GM12865 (cell line): Measurements from ENCODE around the gene RNF19B.

ENCODE experiments used
- DNase-seq: peaks from one replicate; pipeline ENCODE4 v3.0.0; 2010; ENCODE audit warnings: low read depth
- H3K4me3 ChIP-seq: 2 replicates; pipeline ENCODE4 v1.5.1; 2011; ENCODE audit warnings: mild to moderate bottlenecking, low read depth, low read length, control low read depth
- TF ChIP-seq, protein P1 (sequence below): IDR thresholded peaks from 2 replicates; pipeline ENCODE4 v1.5.1; 2011; ENCODE audit warnings: low read length, control low read depth, low read depth, inconsistent platforms; ENCODE audit not compliant: insufficient read depth; ENCODE audit errors: missing control alignments

RNF19B gene, protein sequence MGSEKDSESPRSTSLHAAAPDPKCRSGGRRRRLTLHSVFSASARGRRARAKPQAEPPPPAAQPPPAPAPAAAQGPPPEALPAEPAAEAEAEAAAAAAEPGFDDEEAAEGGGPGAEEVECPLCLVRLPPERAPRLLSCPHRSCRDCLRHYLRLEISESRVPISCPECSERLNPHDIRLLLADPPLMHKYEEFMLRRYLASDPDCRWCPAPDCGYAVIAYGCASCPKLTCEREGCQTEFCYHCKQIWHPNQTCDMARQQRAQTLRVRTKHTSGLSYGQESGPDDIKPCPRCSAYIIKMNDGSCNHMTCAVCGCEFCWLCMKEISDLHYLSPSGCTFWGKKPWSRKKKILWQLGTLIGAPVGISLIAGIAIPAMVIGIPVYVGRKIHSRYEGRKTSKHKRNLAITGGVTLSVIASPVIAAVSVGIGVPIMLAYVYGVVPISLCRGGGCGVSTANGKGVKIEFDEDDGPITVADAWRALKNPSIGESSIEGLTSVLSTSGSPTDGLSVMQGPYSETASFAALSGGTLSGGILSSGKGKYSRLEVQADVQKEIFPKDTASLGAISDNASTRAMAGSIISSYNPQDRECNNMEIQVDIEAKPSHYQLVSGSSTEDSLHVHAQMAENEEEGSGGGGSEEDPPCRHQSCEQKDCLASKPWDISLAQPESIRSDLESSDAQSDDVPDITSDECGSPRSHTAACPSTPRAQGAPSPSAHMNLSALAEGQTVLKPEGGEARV

DNA sequence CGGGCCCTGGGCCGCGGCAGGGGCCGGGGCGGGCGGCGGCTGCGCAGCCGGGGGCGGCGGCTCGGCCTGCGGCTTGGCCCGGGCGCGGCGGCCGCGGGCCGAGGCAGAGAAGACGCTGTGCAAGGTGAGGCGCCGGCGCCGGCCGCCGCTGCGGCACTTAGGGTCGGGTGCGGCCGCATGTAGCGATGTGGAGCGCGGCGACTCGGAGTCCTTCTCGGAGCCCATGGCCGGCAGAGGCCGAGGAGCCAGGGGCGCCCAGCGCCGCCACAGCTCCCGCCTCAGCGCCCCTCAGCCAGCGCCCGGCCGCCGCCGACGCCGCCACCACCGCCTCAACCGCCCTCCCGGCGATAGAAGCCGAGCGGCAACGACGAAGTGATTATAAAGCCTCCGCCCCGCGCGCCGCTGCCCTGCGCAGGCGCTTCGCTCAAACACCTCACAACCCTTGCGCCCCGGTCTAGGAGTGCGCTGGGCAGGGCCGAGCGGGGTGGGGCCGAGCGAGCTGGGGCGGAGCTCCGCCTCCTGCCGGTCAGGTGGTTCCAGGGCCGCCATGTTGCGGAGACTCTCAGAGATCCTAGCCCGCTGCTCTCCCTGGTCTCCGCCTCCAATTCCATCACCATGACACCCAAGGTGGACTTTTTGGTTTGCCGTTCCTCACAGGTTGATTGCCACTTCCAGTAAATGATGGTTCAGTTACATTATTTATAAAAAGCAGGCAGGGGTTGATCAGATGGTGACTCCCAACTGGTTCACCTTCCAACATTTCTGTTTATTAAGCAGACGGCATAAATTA is at the start of gene RNF19B:
RNF19B (minus strand) TSS at position 349 of the 790 bp plus-strand sequence; CDS start at position 225, 124 bp downstream.
- peak within 1 kb of the TSS; percentile 74 for H3K4me3 ChIP-seq
- TF ChIP-seq, protein P1, sequence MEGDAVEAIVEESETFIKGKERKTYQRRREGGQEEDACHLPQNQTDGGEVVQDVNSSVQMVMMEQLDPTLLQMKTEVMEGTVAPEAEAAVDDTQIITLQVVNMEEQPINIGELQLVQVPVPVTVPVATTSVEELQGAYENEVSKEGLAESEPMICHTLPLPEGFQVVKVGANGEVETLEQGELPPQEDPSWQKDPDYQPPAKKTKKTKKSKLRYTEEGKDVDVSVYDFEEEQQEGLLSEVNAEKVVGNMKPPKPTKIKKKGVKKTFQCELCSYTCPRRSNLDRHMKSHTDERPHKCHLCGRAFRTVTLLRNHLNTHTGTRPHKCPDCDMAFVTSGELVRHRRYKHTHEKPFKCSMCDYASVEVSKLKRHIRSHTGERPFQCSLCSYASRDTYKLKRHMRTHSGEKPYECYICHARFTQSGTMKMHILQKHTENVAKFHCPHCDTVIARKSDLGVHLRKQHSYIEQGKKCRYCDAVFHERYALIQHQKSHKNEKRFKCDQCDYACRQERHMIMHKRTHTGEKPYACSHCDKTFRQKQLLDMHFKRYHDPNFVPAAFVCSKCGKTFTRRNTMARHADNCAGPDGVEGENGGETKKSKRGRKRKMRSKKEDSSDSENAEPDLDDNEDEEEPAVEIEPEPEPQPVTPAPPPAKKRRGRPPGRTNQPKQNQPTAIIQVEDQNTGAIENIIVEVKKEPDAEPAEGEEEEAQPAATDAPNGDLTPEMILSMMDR: no peak
- peak; percentile 98 for DNase-seq

DNA sequence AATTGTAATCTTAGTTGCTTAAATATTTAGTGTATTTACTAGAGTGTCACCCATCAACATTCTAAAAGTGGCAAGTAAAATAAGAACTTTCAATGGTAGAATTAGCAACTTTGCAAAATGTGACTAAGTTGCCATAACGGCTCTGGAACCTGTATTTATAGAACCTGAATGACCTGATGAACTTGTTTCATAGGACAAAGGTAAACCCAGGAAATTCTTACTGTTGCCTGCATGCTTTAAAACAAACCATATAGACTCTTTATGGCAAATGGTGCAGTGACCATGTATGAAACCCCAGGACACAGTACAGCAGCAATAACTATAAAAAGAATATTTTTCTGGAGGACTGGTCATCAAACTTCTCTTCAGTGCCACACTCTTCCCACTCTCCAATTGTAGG is 49.2 kb upstream of the RNF19B start:
- no peak overlapping the region for H3K4me3 ChIP-seq
- DNase-seq: no peak
- TF ChIP-seq, protein P1: no peak

DNA sequence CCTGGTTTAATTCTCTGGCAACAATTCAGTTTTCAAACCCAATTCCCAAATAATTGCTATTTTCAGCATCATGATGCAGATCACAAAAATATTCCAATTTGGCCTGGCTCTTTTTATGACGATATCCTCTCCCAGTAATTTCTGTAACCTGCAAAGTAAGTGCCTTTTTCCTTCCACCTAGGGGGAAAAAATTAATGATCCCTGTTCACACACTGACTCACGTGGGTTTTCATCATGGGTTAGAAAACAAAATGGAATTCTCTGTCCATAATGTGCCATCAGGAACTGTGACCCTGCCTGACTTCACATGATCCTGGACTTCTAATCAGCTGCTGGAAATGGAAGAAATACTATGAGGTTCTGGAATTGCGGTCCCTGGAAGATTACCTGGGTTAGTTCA is 47.6 kb upstream of the RNF19B start:
- H3K4me3 ChIP-seq: no peak overlapping the region
- DNase-seq: no peak
- TF ChIP-seq, protein P1: no peak

GRCh38 chr1:33010932-33011731 is 46.5 kb upstream of the RNF19B start:
- DNase-seq: no peak
- H3K4me3 ChIP-seq: no peak overlapping the region
- TF ChIP-seq, protein P1: no peak

DNA sequence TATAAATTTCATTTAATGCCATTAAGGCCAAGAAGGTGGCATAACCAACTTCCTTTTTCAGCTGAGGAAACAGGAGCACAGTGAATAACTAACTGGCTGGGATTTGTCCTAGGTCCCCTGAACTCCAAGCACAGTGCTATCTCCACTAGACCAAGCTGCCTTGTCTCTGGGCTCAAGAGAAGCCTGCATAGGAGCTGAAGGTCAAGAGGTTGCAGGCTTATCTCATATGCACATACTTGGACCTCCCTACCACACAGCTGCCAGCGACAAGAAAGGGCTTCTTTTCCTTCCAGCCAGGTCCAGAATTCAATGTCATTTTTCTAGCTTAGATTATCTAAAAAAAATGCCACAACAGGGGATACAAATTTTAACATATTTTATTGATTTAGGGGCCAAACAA is 45.0 kb upstream of the RNF19B start:
- H3K4me3 ChIP-seq: no peak overlapping the region
- no peak for DNase-seq
- TF ChIP-seq, protein P1: no peak
